CD14-positive monocyte (primary cell): Measurements from ENCODE around the gene BRF1. TPM values are rescaled to one million over a fixed set of nuclear protein-coding genes. Genes with fewer than 3 reads are reported as not detected.

Experiments used
- DNase-seq, 3 donors: peaks; one replicate each; pipeline ENCODE4 v3.0.0-alpha.2; 2011 to 2022
- H2AFZ ChIP-seq: 2 replicates; pipeline ENCODE4 v1.6.0; 2012; ENCODE audit warnings: mild to moderate bottlenecking, low read depth, low read length, inconsistent platforms; ENCODE audit not compliant: insufficient read depth, poor library complexity, severe bottlenecking
- H3K27ac ChIP-seq, 2 donors: 1 replicate in 1 of 2; 2 replicates in 1 of 2; pipeline ENCODE4 v1.5.1; 2012 to 2013; ENCODE audit warnings: low read length in 2 of 2, control low read depth in 1 of 2, inconsistent platforms in 1 of 2, low read depth in 1 of 2, mild to moderate bottlenecking in 1 of 2
- H3K27me3 ChIP-seq, 2 donors: one replicate each; pipeline versions ENCODE4 v1.6.0 to v1.6.1; 2011 to 2013; ENCODE audit warnings: low read length in 2 of 2; ENCODE audit not compliant: control insufficient read depth in 2 of 2, insufficient read depth in 2 of 2
- H3K36me3 ChIP-seq, 2 donors: replicated peaks in 1 of 2; 1 replicate in 1 of 2; 2 replicates in 1 of 2; pipeline versions ENCODE4 v1.5.1 to v1.6.1; 2012 to 2013; ENCODE audit warnings: low read length in 2 of 2, control low read depth in 1 of 2, inconsistent platforms in 1 of 2, mild to moderate bottlenecking in 1 of 2; ENCODE audit not compliant: insufficient read depth in 2 of 2, control insufficient read depth in 1 of 2
- H3K4me1 ChIP-seq, 2 donors: 1 replicate in 1 of 2; 2 replicates in 1 of 2; pipeline versions ENCODE4 v1.5.1 to v1.6.1; 2012 to 2013; ENCODE audit warnings: low read length in 2 of 2, control low read depth in 1 of 2, inconsistent platforms in 1 of 2, mild to moderate bottlenecking in 1 of 2, moderate library complexity in 1 of 2; ENCODE audit not compliant: insufficient read depth in 2 of 2, control insufficient read depth in 1 of 2
- H3K4me2 ChIP-seq: replicated peaks from 2 replicates; pipeline ENCODE3; 2012; ENCODE audit warnings: low read length, moderate library complexity, mild to moderate bottlenecking; ENCODE audit not compliant: poor library complexity, severe bottlenecking; ENCODE audit errors: extremely low read depth
- H3K4me3 ChIP-seq, 3 experiments: fragments of 200-600 bp in 1 of 3; sonication (generic) in 1 of 3; replicated peaks in 1 of 3; 1 replicate in 2 of 3; 2 replicates in 1 of 3; pipeline ENCODE4 v1.5.1; 2011 to 2013; ENCODE audit warnings: low read length in 3 of 3, mild to moderate bottlenecking in 3 of 3, control low read depth in 2 of 3, low read depth in 2 of 3, inconsistent platforms in 1 of 3, moderate library complexity in 1 of 3
- H3K79me2 ChIP-seq: 2 replicates; pipeline ENCODE4 v1.6.0; 2012; ENCODE audit warnings: mild to moderate bottlenecking, control low read depth, inconsistent platforms, low read length, moderate library complexity; ENCODE audit not compliant: insufficient read depth
- H3K9ac ChIP-seq: 2 replicates; pipeline ENCODE4 v1.6.0; 2017; ENCODE audit warnings: low read length, mild to moderate bottlenecking; ENCODE audit not compliant: insufficient read depth, poor library complexity, severe bottlenecking
- H3K9me3 ChIP-seq, 2 donors: replicated peaks in 1 of 2; 1 replicate in 1 of 2; 2 replicates in 1 of 2; pipeline versions ENCODE4 v1.5.1 to v1.6.1; 2012 to 2013; ENCODE audit warnings: low read length in 2 of 2, control low read depth in 1 of 2; ENCODE audit not compliant: control insufficient read depth in 1 of 2, insufficient read depth in 1 of 2
- H4K20me1 ChIP-seq: 2 replicates; pipeline ENCODE4 v1.6.0; 2012; ENCODE audit warnings: mild to moderate bottlenecking, low read length, control low read depth, moderate library complexity; ENCODE audit not compliant: insufficient read depth
- H3K27ac Mint-ChIP-seq, 7 donors: one replicate each; pipeline ENCODE4 v1.8.0; 2020; ENCODE audit warnings: mild to moderate bottlenecking in 7 of 7, mixed read lengths in 7 of 7, moderate library complexity in 6 of 7, inconsistent platforms in 2 of 7
- H3K27me3 Mint-ChIP-seq, 3 donors: one replicate each; pipeline ENCODE4 v1.8.0; 2021 to 2022; ENCODE audit warnings: low read depth in 3 of 3, mild to moderate bottlenecking in 3 of 3, mixed read lengths in 3 of 3, moderate library complexity in 3 of 3, inconsistent platforms in 1 of 3
- H3K36me3 Mint-ChIP-seq, 2 donors: one replicate each; pipeline ENCODE4 v1.8.0; 2020; ENCODE audit warnings: mixed read lengths in 2 of 2, inconsistent platforms in 1 of 2, mild to moderate bottlenecking in 1 of 2
- H3K4me1 Mint-ChIP-seq: one replicate; pipeline ENCODE4 v1.8.0; 2020; ENCODE audit warnings: mild to moderate bottlenecking, mixed read lengths
- H3K4me3 Mint-ChIP-seq, 2 donors: one replicate each; pipeline ENCODE4 v1.8.0; 2020; ENCODE audit warnings: mild to moderate bottlenecking in 2 of 2, mixed read lengths in 2 of 2, moderate library complexity in 1 of 2
- H3K9me3 Mint-ChIP-seq, 7 donors: one replicate each; pipeline ENCODE4 v1.8.0; 2020 to 2022; ENCODE audit warnings: mixed read lengths in 7 of 7, mild to moderate bottlenecking in 6 of 7, moderate library complexity in 6 of 7, inconsistent platforms in 2 of 7
- CTCF ChIP-seq: fragments of 200-600 bp; IDR thresholded peaks from one replicate; pipeline ENCODE4 v1.8.0; 2022; ENCODE audit warnings: antibody characterized with exemption, mild to moderate bottlenecking
- WGBS: methylation state at CpG from one replicate; pipeline ENCODE4 v1.1.5; 2013; ENCODE audit warnings: missing lambda C conversion rate; ENCODE audit not compliant: insufficient coverage; 5-methylcytosine and 5-hydroxymethylcytosine counted together
- intact Hi-C, 2 donors: fragments of 100-400 bp; cut with micrococcal nuclease; formaldehyde crosslinking; loops; one replicate each; pipeline versions ENCODE4 v1.15.0 to v1.15.1; 2023
- polyA plus RNA-seq, 3 donors: library from polyadenylated mRNA; depleted of rRNA in 1 of 3; unstranded in 2 of 3; stranded (reverse) in 1 of 3; fragments of 300-500 nt in 2 of 3; fragments of >200 nt in 1 of 3; fragmentation: Illumina TruSeq in 2 of 3; gene quantifications; 1 replicate in 2 of 3; 2 replicates in 1 of 3; pipeline ENCODE4 v1.2.3, GENCODE V29; 2012 to 2021

BRF1 gene
- polyA plus RNA-seq, 3 donors: 2.3 to 20.5 (median 2.5) TPM

- Histone ChIP-seq H3K36me3 (no peaks in the 10 kb centered on the region), H3K4me2 (no peak overlapping the region)
These were observed 139.5 kb downstream of the BRF1 start for GRCh38 chr14:105161309-105161708.

GRCh38 chr14:105160776-105161175 is 140.0 kb downstream of the BRF1 start:
- Histone ChIP-seq H3K4me3 (no peak overlapping the region), H3K27ac (no peak overlapping the region), H3K9ac (no peak overlapping the region), H3K27me3 (no peaks in the 10 kb centered on the region), H3K4me1 (no peaks in the 10 kb centered on the region), H3K36me3 (no peaks in the 10 kb centered on the region), H4K20me1 (no peaks in the 10 kb centered on the region), H3K79me2 (no peaks in the 10 kb centered on the region), H3K9me3 (no peaks in the 10 kb centered on the region), H2AFZ (no peak overlapping the region), H3K4me2 (no peak overlapping the region)
- no peak overlapping the region for H3K27ac Mint-ChIP-seq
- DNase-seq: no peak
- no peak overlapping the region for H3K4me3 Mint-ChIP-seq
- H3K27me3 Mint-ChIP-seq: peaks cover 6 to 16% (median 11%) of the 10 kb centered on the region in 3 donors
- intact Hi-C loops: no loop called here
- no peaks in the 10 kb centered on the region for H3K9me3 Mint-ChIP-seq
- no peaks in the 10 kb centered on the region for H3K36me3 Mint-ChIP-seq
- TF ChIP-seq CTCF: no peak
- WGBS: 7% methylated on average over 5 of the region's 12 CpGs
- no peaks in the 10 kb centered on the region for H3K4me1 Mint-ChIP-seq

More at GRCh38 chr14:105161309-105161708, 139.5 kb downstream of the BRF1 start:
- Mint-ChIP-seq H3K27ac (no peak overlapping the region), H3K4me3 (no peak overlapping the region), H3K9me3 (no peaks in the 10 kb centered on the region), H3K4me1 (no peaks in the 10 kb centered on the region), H3K27me3 (peaks cover 9 to 20% (median 15%) of the 10 kb centered on the region in 3 donors), H3K36me3 (no peaks in the 10 kb centered on the region)
- Histone ChIP-seq H3K27ac (no peak overlapping the region), H3K9ac (no peak overlapping the region), H2AFZ (no peak overlapping the region), H3K4me1 (no peaks in the 10 kb centered on the region), H3K9me3 (no peaks in the 10 kb centered on the region), H3K79me2 (no peaks in the 10 kb centered on the region), H3K27me3 (peaks cover 0 to 3% of the 10 kb centered on the region in 2 donors), H3K4me3 (no peak overlapping the region), H4K20me1 (no peaks in the 10 kb centered on the region)
- intact Hi-C loops: no loop called here
- 84% methylated on average over 15 of the region's 15 CpGs for WGBS
- no peak for TF ChIP-seq CTCF
- DNase-seq: no peak
